ENCODE results near the gene ARSA. TPM values are rescaled to one million over a fixed set of nuclear protein-coding genes. Genes with fewer than 3 reads are reported as not detected.

Gene ARSA
- total and polyA plus RNA-seq, 2 of the 13 experiments (the other 11 are each of a cell fraction or from before 2014, with no cell fraction given) = 9.0 to 11.5 TPM

DNA sequence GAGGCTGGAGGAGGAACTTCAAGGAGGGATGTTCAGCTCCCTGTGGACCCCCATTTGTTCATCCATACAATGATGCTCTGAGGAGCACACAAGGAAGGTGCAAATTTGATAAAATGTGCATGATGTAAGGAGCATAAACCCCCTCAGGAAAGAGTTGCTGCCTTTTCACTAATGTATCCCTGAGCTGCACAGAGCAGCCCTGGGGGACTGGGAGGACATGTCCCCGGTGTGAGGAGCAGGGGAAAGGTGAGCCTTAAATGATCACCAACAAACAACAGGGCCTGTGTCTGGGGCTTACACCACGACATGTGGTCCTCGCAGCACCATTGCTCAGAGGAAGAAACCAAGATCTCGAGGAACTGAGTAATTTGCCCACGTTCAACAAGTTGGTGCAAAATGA, 30.9 kb downstream of the ARSA start:
- H3K36me3 ChIP-seq (replicated peaks in 1 of 2; ENCODE audit: control insufficient read depth in 1 of 2, insufficient read depth in 2 of 2, low read length in 2 of 2) = no peaks in the 10 kb centered on the region
- H3K9ac ChIP-seq (ENCODE audit: insufficient read depth, low read depth, low read length) = no peak overlapping the region
- H4K20me1 ChIP-seq (ENCODE audit: insufficient read depth, low read length) = no peaks in the 10 kb centered on the region; the same call in 1 of the 2 replicates
- peaks cover 0 to 2% of the 10 kb centered on the region in 2 experiments; a peak in 2 of 5 replicates for H3K27me3 ChIP-seq (ENCODE audit: control insufficient read depth in 1 of 2, insufficient read depth in 2 of 2, low read length in 2 of 2)
- ChIA-PET POLR2A (no interaction called here), CTCF (ENCODE audit: low intra/inter-chr PET ratio, low total read pairs) (no interaction called here)
- no peak for DNase-seq (ENCODE audit: low spot score)
- WGBS (ENCODE audit: low lambda C conversion rate) = 28% methylated on average over 5 of the region's 5 CpGs
- peaks cover 15% of the 10 kb centered on the region for H3K4me1 ChIP-seq (ENCODE audit: insufficient read depth, low read length)
- no peak for FAIRE-seq
- H3K27ac ChIP-seq (ENCODE audit: extremely low read length, insufficient read depth, low read length) = no peak overlapping the region
- H2AFZ ChIP-seq (ENCODE audit: low read length) = no peak overlapping the region
- H3K9me3 ChIP-seq (ENCODE audit: low read length) = no peaks in the 10 kb centered on the region
- in situ Hi-C loops (cut with HindIII; ENCODE audit: extremely low pct_ligation_motif_present, low pct_unique_long_range_greater_than_20kb) = no loop called here
- no peak overlapping the region for H3K4me3 ChIP-seq (replicated peaks in 1 of 3; ENCODE audit: insufficient read depth in 1 of 3, low read depth in 2 of 3, low read length in 3 of 3)
- no TSS peak for BruUV-seq (replicated peaks)
- ATAC-seq = no peak
- TF ChIP-seq ZNF460 (CRISPR knock-in tag; IDR thresholded peaks at IDR 0.05; ENCODE audit: borderline replicate concordance) (no peak), HNRNPLL (IDR thresholded peaks at IDR 0.05; ENCODE audit: low read depth, low read length, poor library complexity, severe bottlenecking) (no peak), ZNF160 (CRISPR knock-in tag; IDR thresholded peaks at IDR 0.05) (no peak), SKI (IDR thresholded peaks at IDR 0.05; ENCODE audit: partially characterized antibody) (no peak), ARID3A (IDR thresholded peaks at IDR 0.05; ENCODE audit: low read depth, low read length) (no peak), ZNF33A (CRISPR knock-in tag; IDR thresholded peaks at IDR 0.05; ENCODE audit: borderline replicate concordance) (no peak), ZNF337 (CRISPR knock-in tag; IDR thresholded peaks at IDR 0.05; ENCODE audit: borderline replicate concordance, low read depth) (no peak), ZNF34 (CRISPR knock-in tag; IDR thresholded peaks at IDR 0.05; ENCODE audit: borderline replicate concordance) (no peak), ZNF83 (CRISPR knock-in tag; IDR thresholded peaks at IDR 0.05; ENCODE audit: borderline replicate concordance) (no peak), NKX3-1 (CRISPR knock-in tag; IDR thresholded peaks at IDR 0.05) (no peak), NFE2L1 (CRISPR knock-in tag; IDR thresholded peaks at IDR 0.05; ENCODE audit: borderline replicate concordance) (no peak), ZBTB21 (CRISPR knock-in tag; IDR thresholded peaks at IDR 0.05) (no peak), HDAC2 (CRISPR knock-in tag; IDR thresholded peaks at IDR 0.05) (no peak)
- TF ChIP-seq, protein P1, sequence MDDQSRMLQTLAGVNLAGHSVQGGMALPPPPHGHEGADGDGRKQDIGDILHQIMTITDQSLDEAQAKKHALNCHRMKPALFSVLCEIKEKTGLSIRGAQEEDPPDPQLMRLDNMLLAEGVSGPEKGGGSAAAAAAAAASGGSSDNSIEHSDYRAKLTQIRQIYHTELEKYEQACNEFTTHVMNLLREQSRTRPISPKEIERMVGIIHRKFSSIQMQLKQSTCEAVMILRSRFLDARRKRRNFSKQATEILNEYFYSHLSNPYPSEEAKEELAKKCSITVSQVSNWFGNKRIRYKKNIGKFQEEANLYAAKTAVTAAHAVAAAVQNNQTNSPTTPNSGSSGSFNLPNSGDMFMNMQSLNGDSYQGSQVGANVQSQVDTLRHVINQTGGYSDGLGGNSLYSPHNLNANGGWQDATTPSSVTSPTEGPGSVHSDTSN (CRISPR knock-in tag; IDR thresholded peaks at IDR 0.05; ENCODE audit: borderline replicate concordance) = no peak
- TF ChIP-seq, protein P2, sequence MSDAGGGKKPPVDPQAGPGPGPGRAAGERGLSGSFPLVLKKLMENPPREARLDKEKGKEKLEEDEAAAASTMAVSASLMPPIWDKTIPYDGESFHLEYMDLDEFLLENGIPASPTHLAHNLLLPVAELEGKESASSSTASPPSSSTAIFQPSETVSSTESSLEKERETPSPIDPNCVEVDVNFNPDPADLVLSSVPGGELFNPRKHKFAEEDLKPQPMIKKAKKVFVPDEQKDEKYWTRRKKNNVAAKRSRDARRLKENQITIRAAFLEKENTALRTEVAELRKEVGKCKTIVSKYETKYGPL (CRISPR knock-in tag; IDR thresholded peaks at IDR 0.05) = no peak
- TF ChIP-seq, protein P3, sequence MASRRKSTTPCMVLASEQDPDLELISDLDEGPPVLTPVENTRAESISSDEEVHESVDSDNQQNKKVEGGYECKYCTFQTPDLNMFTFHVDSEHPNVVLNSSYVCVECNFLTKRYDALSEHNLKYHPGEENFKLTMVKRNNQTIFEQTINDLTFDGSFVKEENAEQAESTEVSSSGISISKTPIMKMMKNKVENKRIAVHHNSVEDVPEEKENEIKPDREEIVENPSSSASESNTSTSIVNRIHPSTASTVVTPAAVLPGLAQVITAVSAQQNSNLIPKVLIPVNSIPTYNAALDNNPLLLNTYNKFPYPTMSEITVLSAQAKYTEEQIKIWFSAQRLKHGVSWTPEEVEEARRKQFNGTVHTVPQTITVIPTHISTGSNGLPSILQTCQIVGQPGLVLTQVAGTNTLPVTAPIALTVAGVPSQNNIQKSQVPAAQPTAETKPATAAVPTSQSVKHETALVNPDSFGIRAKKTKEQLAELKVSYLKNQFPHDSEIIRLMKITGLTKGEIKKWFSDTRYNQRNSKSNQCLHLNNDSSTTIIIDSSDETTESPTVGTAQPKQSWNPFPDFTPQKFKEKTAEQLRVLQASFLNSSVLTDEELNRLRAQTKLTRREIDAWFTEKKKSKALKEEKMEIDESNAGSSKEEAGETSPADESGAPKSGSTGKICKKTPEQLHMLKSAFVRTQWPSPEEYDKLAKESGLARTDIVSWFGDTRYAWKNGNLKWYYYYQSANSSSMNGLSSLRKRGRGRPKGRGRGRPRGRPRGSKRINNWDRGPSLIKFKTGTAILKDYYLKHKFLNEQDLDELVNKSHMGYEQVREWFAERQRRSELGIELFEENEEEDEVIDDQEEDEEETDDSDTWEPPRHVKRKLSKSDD (CRISPR knock-in tag; IDR thresholded peaks at IDR 0.05; ENCODE audit: low read depth) = no peak
- no peak overlapping the region for H3K4me2 ChIP-seq (ENCODE audit: low read depth, low read length)
- intact Hi-C loops (cut with micrococcal nuclease; ENCODE audit: unreplicated experiment) = no loop called here
- no peaks in the 10 kb centered on the region for H3K79me2 ChIP-seq (ENCODE audit: insufficient read depth, low read length)

All from HepG2 (cell line).